Effector memory CD4-positive, alpha-beta T cell (primary cell): ENCODE results near the gene PCDHGA12.
"Not testable (repeated sequence)": the region's sequence is repeated elsewhere in the genome, so short reads cannot be mapped to it uniquely, and the experiment has no call there.

ENCODE experiments used
- DNase-seq, 3 donors: peaks; one replicate each; pipeline ENCODE4 v3.0.0-alpha.2; 2020
- H3K27ac ChIP-seq: 2 replicates; pipeline ENCODE4 v1.7.0; 2013; ENCODE audit warnings: mild to moderate bottlenecking, low read length, moderate library complexity; ENCODE audit not compliant: insufficient read depth, poor library complexity, severe bottlenecking
- H3K27me3 ChIP-seq: replicated peaks from 2 replicates; pipeline ENCODE4 v1.7.0; 2013; ENCODE audit warnings: mild to moderate bottlenecking, low read length; ENCODE audit not compliant: insufficient read depth, control insufficient read depth, poor library complexity, severe bottlenecking
- H3K36me3 ChIP-seq: 2 replicates; pipeline ENCODE4 v1.7.0; 2013; ENCODE audit warnings: mild to moderate bottlenecking, low read length, moderate library complexity; ENCODE audit not compliant: control insufficient read depth, insufficient read depth
- H3K4me1 ChIP-seq: 2 replicates; pipeline ENCODE4 v1.7.0; 2013; ENCODE audit warnings: low read length, mild to moderate bottlenecking; ENCODE audit not compliant: control insufficient read depth, insufficient read depth, poor library complexity, severe bottlenecking
- H3K4me3 ChIP-seq: 2 replicates; pipeline ENCODE4 v1.7.0; 2013; ENCODE audit warnings: low read length, low read depth, mild to moderate bottlenecking; ENCODE audit not compliant: insufficient read depth, poor library complexity, severe bottlenecking
- H3K9me3 ChIP-seq: 2 replicates; pipeline ENCODE4 v1.7.0; 2013; ENCODE audit warnings: mild to moderate bottlenecking, low read length, moderate library complexity; ENCODE audit not compliant: control insufficient read depth
- total RNA-seq, 3 donors: gene quantifications; one replicate each; lab custom pipeline; 2026; lab: John Stamatoyannopoulos, UW

PCDHGA12 gene
- 0 to 0.17 (median 0) reads per million in 3 donors for total RNA-seq

GRCh38 chr5:141430332-141431113, at the start of gene PCDHGA12:
Gene PCDHGA12, plus strand, starts transcription at chr5:141430507. Its CDS starts 253 bp downstream, at chr5:141430760.
- H3K9me3 ChIP-seq = peaks cover 11% of the 10 kb centered on the region
- peaks cover 18% of the 10 kb centered on the region for H3K27me3 ChIP-seq
- H3K27ac ChIP-seq = no peak within 1 kb of the TSS
- no peak within 1 kb of the TSS for H3K4me3 ChIP-seq
- H3K4me1 ChIP-seq = no peaks in the 10 kb centered on the region
- H3K36me3 ChIP-seq = no peaks in the 10 kb centered on the region
- DNase-seq = no peak

DNA sequence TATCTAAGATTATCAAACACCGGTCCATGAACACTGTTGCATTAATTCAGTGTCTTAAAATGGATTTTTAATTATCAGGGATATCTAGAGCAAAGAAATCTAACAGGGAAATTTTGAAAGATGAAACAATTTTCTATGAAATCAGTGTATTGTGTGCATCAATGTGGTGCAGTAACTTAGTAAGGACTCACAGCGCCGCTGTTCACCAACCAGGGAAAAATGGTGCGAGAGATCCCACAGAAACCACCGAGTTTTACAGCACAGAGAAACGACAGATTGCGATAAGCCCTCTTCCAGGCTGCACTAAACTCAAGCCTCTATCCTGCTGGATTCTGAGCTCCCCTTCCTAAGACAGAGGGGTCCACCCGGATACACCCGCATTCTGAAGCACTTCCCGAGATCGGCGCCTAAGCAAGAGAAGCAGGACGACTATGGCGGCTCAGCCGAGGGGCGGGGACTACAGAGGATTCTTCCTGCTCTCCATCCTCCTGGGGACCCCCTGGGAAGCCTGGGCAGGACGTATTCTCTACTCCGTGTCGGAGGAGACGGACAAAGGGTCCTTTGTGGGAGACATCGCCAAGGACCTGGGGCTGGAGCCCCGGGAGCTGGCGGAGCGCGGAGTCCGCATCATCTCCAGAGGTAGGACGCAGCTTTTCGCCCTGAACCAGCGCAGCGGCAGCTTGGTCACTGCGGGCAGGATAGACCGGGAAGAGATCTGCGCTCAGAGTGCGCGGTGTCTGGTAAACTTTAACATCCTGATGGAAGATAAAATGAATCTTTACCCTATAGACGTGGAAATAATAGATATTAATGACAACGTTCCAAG, 47.6 kb upstream of the PCDHGA12 start, which contains the start of gene PCDHGA7:
Gene PCDHGA7 (plus strand): TSS at position 274 of the 826 bp plus-strand sequence. CDS start 158 bp downstream, at position 432.
- peaks cover 8% of the 10 kb centered on the region for H3K27me3 ChIP-seq

GRCh38 chr5:141383345-141383744, 47.0 kb upstream of the PCDHGA12 start:
- no peak overlapping the region for H3K27ac ChIP-seq
- DNase-seq = no peak
- no peaks in the 10 kb centered on the region for H3K36me3 ChIP-seq
- H3K27me3 ChIP-seq = peaks cover 8% of the 10 kb centered on the region
- no peak overlapping the region for H3K4me3 ChIP-seq
- no peaks in the 10 kb centered on the region for H3K9me3 ChIP-seq
- no peaks in the 10 kb centered on the region for H3K4me1 ChIP-seq

More for the DNA sequence above, 47.6 kb upstream of the PCDHGA12 start, which contains the start of gene PCDHGA7:
- Histone ChIP-seq H3K4me3 (peak within 1 kb of the TSS; percentile 17), H3K27ac (no peak within 1 kb of the TSS), H3K9me3 (no peaks in the 10 kb centered on the region), H3K36me3 (no peaks in the 10 kb centered on the region), H3K4me1 (no peaks in the 10 kb centered on the region)
- DNase-seq = no peak

DNA sequence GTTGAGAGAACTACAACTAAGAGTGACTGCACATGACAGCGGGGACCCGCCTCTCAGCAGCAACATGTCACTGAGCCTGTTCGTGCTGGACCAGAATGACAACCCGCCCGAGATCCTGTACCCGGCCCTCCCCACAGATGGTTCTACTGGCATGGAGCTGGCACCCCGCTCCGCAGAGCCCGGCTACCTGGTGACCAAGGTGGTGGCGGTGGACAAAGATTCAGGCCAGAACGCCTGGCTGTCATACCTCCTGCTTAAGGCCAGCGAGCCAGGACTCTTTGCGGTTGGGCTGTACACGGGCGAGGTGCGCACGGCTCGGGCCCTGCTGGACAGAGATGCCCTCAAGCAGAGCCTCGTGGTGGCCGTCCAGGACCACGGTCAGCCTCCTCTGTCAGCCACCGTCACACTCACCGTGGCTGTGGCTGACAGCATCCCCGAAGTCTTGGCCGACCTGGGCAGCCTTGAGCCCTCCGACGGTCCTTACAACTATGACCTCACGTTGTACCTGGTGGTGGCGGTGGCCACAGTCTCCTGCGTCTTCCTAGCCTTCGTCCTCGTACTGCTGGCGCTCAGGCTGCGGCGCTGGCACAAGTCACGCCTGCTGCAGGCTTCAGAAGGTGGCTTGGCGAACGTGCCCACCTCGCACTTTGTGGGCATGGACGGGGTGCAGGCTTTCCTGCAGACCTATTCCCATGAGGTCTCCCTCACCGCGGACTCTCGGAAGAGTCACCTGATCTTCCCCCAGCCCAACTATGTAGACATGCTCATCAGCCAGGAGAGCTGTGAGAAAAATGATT, 45.6 kb upstream of the PCDHGA12 start:
- Histone ChIP-seq H3K27me3 (peaks cover 8% of the 10 kb centered on the region), H3K9me3 (peaks cover 9% of the 10 kb centered on the region), H3K4me1 (no peaks in the 10 kb centered on the region), H3K27ac (no peak overlapping the region), H3K4me3 (no peak overlapping the region), H3K36me3 (no peaks in the 10 kb centered on the region)
- DNase-seq = no peak

DNA sequence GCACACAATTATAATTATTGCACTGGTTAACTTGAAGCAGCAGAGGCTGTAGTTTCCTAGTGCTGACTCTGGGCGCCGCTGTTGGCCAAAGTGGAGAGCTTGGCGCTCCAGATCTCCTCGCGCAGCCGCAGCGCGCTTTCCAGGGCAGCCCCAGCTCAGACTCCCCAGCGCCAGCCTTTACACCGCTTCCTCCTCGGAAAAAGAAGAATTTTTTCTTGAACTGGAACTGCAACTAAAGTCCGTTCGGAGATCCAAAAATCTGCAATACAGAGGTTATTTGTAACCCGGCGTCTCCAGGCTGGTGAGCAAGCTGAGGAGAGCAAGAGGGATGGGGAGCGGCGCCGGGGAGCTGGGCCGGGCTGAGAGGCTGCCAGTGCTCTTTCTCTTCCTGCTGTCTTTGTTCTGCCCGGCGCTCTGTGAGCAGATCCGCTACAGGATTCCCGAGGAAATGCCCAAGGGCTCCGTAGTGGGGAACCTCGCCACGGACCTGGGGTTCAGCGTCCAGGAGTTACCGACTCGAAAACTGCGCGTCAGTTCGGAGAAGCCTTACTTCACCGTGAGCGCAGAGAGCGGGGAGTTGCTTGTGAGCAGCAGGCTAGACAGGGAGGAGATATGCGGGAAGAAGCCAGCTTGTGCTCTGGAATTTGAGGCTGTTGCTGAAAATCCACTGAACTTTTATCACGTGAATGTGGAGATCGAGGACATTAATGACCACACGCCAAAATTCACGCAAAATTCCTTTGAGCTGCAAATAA, 42.6 kb upstream of the PCDHGA12 start, which contains the start of gene PCDHGB4:
Gene PCDHGB4 (plus strand): TSS at position 142 of the 755 bp plus-strand sequence. CDS start 187 bp downstream, at position 329.
- H3K36me3 ChIP-seq, DNase-seq, H3K27me3 ChIP-seq, H3K27ac ChIP-seq, H3K4me3 ChIP-seq, H3K4me1 ChIP-seq, H3K9me3 ChIP-seq: not testable (repeated sequence)

- H3K4me1 ChIP-seq = no peaks in the 10 kb centered on the region
- peaks cover 9% of the 10 kb centered on the region for H3K9me3 ChIP-seq
- DNase-seq = no peak
- peaks cover 8% of the 10 kb centered on the region for H3K27me3 ChIP-seq
- H3K27ac ChIP-seq = no peak overlapping the region
- H3K4me3 ChIP-seq = no peak overlapping the region
- no peaks in the 10 kb centered on the region for H3K36me3 ChIP-seq
Observed at GRCh38 chr5:141388661-141389060, 41.6 kb upstream of the PCDHGA12 start.

DNA sequence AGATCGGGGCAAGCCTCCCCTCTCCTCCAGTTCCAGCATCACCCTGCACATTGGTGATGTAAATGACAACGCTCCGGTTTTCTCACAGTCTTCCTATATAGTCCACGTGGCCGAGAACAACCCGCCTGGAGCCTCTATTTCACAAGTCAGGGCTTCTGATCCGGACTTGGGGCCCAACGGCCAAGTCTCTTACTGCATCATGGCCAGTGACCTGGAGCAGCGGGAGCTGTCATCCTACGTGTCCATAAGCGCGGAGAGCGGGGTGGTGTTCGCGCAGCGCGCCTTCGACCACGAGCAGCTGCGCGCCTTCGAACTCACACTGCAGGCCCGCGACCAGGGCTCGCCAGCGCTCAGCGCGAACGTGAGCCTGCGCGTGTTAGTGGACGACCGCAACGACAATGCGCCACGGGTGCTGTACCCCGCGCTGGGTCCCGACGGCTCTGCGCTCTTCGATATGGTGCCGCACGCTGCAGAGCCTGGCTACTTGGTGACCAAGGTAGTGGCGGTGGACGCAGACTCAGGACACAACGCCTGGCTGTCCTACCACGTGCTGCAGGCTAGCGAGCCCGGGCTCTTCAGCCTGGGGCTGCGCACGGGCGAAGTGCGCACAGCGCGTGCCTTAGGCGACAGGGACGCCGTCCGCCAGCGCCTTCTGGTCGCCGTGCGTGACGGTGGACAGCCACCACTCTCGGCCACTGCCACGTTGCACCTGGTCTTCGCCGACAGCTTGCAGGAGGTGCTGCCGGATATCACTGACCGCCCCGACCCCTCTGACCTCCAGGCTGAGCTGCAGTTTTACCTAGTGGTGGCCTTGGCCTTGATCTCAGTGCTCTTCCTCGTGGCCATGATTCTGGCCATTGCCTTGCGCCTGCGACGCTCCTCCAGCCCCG, 40.9 kb upstream of the PCDHGA12 start:
- H3K27ac ChIP-seq = no peak overlapping the region
- H3K36me3 ChIP-seq = no peaks in the 10 kb centered on the region
- H3K27me3 ChIP-seq = peaks cover 8% of the 10 kb centered on the region
- peaks cover 9% of the 10 kb centered on the region for H3K9me3 ChIP-seq
- no peak overlapping the region for H3K4me3 ChIP-seq
- no peaks in the 10 kb centered on the region for H3K4me1 ChIP-seq
- no peak for DNase-seq

DNA sequence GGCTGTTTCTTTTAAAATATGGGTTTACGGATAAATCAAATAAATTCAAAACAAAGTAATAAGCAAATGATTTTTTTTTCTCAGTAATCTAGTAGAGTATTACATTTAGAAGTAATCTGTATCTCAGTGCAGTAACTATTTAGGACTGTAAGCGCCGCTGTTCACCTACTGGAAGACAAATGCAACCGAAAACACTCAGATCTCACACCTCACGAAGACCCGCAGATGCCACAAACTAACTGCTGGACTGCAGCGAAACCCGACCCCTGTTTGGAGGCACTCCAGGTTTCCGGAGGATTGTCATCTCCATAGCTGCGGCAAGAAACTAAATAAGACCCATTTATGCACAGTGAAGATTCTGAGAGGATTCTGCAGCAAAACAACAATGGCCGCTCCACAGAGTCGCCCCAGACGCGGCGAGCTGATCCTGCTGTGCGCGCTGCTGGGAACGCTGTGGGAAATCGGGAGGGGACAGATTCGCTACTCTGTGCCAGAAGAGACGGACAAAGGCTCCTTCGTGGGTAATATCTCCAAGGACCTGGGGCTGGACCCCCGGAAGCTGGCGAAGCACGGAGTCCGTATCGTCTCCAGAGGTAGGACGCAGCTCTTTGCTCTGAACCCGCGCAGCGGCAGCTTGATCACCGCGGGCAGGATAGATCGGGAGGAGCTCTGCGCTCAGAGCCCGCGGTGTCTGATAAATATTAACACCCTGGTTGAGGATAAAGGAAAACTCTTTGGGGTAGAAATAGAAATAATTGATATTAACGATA, 37.7 kb upstream of the PCDHGA12 start, which contains the start of gene PCDHGA8:
Gene PCDHGA8 (plus strand): TSS at position 205 of the 770 bp plus-strand sequence. CDS start 181 bp downstream, at position 386.
- Histone ChIP-seq H3K4me3 (no peak within 1 kb of the TSS), H3K27ac (no peak within 1 kb of the TSS), H3K9me3 (peaks cover 9% of the 10 kb centered on the region), H3K27me3 (peaks cover 6% of the 10 kb centered on the region), H3K4me1 (no peaks in the 10 kb centered on the region), H3K36me3 (no peaks in the 10 kb centered on the region)
- DNase-seq = no peak
